ENCODE results near the gene LCMT1. TPM values are rescaled to one million over a fixed set of nuclear protein-coding genes. Genes with fewer than 3 reads are reported as not detected.

The LCMT1 gene
- total RNA-seq, 4 donors from 2014 or later, result 22.5 to 28.7 (median 24.8) TPM

DNA sequence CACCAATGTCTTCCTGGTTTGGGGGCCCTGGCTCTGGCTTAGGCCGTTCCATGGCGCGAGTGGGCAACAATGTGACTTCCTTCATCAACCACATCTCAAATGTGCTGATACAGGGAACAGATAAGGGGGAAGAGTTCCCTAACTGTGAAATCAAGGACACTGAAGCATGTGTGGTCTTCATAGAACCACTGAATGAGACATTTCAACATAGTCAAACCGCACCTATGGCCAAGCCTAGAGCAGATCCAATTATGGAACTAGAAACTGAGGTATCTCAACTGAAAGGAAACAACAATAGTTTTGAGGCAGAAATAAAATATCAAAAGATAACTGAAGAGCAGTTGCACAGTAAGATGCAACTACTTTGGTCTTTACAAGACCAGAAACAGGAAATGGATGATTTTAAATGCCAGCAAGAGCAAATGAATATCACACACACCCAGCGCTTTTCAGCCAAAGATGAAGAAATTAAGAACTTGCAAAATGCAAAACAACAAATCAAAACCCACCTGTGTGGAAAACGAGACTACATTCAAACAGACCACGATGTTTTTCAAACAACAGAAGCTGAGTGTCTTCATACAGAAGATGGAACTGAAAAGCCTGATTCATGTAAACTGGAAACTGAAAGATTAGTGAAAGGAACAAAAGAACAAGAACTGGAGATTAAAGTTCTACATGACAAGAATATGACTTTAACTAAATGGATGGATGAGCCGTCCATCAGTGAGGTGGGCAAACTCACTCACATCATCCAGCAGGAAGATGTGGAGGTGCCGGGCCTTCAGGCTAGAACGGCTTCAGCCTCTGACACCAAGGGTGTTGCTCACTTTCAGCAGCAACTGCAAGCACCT lies 18.1 kb upstream of the LCMT1 start:
- ATAC-seq (ENCODE audit: low FRiP score) (no peak), DNase-seq (ENCODE audit: low spot score) (no peak)
- TF ChIP-seq, protein P1, sequence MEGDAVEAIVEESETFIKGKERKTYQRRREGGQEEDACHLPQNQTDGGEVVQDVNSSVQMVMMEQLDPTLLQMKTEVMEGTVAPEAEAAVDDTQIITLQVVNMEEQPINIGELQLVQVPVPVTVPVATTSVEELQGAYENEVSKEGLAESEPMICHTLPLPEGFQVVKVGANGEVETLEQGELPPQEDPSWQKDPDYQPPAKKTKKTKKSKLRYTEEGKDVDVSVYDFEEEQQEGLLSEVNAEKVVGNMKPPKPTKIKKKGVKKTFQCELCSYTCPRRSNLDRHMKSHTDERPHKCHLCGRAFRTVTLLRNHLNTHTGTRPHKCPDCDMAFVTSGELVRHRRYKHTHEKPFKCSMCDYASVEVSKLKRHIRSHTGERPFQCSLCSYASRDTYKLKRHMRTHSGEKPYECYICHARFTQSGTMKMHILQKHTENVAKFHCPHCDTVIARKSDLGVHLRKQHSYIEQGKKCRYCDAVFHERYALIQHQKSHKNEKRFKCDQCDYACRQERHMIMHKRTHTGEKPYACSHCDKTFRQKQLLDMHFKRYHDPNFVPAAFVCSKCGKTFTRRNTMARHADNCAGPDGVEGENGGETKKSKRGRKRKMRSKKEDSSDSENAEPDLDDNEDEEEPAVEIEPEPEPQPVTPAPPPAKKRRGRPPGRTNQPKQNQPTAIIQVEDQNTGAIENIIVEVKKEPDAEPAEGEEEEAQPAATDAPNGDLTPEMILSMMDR (IDR thresholded peaks at IDR 0.05), result no peak

DNA sequence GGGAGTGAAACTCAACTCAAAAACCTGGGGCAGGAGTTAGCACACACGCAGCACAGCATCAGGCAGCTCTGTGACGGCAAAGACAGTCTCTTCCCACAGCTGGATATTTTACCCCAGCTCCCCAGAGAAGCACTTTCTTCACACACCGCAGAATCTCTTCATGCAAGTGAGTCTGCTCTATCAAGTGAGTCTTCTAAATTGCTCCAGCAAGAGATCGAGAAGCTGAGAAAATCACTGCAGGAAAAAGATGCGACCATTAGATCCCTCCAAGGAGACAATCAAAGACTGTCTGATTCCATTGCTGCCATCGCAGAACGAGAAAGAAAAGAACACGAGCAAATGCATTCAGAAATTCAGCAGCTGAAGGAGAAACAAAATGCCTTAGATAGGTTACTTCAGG lies 16.9 kb upstream of the LCMT1 start:
- no peak for DNase-seq (ENCODE audit: low spot score)
- ATAC-seq (ENCODE audit: low FRiP score), result no peak
- TF ChIP-seq, protein P1 (IDR thresholded peaks at IDR 0.05), result no peak

DNA sequence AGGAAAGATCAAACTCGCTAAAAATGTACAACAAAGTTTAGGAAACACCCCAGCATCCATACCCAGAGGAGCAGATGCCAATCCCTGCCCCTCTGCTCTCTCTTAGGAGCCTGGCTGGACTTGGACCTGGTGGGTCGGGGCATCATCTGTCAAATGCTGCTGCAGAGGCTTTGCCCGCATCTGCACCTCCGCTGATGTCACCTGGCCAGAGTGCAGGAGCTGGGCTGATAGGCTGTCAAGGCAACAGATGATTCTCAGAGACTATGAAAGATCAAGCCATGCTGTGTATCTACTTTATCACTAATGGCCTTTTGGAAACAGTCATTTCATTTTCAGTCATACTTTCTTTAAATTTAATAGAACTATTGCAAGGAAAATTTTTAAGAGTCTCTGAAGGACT lies 15.9 kb upstream of the LCMT1 start:
- TF ChIP-seq, protein P1 (IDR thresholded peaks at IDR 0.05), result no peak
- no peak for DNase-seq (ENCODE audit: low spot score)
- no peak for ATAC-seq (ENCODE audit: low FRiP score)

DNA sequence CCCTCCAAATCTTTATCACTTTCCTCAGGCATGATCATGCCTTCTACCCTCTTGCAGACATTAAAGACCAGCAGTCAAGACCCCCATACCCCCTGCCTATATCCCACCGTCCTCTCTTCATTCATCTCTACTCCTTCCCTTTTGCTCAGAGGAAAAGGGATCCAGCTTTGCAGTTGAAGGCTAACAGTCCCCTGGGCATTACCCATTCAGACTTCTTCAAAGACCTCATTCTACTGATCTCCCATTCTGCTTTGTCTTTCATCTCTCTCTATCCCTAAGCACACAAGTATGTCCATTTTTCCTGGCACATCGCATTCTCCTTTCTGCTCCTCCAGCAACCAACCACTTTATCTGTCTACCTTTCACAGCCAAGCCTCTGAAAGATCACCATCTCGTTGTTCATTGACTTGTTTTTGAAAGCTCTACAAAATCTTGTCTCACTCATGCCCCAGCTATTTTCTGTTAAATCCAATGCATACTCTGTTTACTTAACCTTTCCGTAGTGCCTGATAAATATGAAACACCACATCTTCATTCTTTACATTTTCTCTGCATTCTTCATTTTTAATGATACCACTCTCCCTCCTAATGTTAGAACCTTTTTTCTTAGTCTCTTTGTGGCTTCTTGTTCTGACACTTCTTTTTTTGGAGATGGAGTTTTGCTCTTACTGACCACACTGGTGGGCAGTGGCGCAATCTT lies 14.1 kb upstream of the LCMT1 start:
- TF ChIP-seq, protein P1 (IDR thresholded peaks at IDR 0.05), result no peak
- ATAC-seq (ENCODE audit: low FRiP score), result no peak

DNA sequence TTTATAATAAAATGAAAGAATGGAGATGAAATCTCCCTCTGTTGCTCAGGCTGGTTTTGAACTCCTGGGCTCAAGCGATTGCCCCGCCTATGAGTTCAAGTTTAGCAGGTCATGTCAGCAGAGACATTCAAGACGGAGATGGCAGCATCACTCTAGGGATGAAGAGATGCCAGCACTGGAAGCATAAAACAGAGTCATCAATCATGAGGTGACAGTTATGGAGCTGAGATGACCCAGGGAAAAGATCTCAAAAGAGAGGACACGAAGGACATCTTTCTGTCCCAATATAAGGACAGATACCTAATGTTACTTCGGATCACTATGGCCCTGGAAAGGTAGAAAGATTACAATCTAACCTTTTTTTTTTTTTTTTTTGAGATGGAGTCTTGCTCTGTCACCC lies 11.0 kb upstream of the LCMT1 start:
- no peak for ATAC-seq (ENCODE audit: low FRiP score)
- no peak for DNase-seq (ENCODE audit: low spot score)
- TF ChIP-seq, protein P1 (IDR thresholded peaks at IDR 0.05), result no peak

More for the DNA sequence above, 14.1 kb upstream of the LCMT1 start:
- DNase-seq (ENCODE audit: low spot score), result no peak

DNA sequence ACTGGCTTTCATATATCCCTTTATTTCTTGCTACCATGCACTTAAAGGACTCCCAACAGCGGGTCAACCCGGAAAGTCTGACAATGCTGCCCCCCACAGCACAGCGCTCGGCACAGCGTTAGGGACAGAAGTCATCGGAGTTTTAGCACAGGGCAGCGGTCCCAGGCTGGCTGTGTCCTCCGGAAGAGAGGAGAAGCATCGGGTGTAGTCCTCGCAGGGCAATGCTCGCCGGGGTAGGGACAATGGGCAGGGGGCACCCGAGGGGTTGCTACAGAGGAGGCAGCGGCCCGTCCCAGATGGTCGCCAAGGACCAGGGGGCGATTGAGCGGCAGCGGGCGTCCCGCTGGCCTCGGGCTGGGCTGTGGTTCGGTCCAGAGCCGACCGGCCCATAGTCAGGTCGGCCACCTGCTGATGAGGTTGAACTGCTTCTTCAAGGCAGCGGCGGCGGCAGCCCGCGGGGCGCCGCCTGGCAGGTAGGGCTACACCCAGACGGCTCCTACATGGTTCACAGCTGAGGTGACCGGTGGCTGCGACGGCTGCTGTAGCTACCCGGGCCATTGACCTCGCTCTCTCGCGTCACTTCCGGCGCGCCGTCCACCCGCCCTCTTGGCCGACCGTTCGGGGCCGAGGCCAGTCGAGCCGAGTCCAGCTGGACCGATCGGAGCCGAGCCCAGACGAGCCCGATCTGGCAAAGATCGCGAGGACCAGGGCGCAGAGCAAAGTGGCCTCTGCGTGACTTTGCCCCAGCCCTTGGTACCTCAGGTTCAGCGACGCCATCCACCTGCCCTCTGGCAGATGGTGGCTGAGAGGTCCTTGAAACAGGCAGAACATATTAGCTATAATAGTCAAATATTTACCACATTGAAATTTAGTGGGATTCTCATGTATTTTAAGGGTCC lies 4.7 kb upstream of the LCMT1 start:
- ATAC-seq (ENCODE audit: low FRiP score) (peak; percentile 82), DNase-seq (ENCODE audit: low spot score) (peak; percentile 91)
- TF ChIP-seq, protein P1 (IDR thresholded peaks at IDR 0.05), result no peak
